HL-60 (cell line): ENCODE results near the gene TJP2.

ENCODE experiments used
- CTCF ChIP-seq: IDR thresholded peaks from one replicate; pipeline ENCODE4 v1.5.1; 2011; ENCODE audit warnings: low read length, control low read depth, inconsistent platforms; ENCODE audit not compliant: insufficient read depth
- GABPA ChIP-seq: IDR thresholded peaks from 2 replicates; pipeline ENCODE4 v1.6.1; 2012; ENCODE audit warnings: low read depth
- POLR2AphosphoS5 ChIP-seq: IDR thresholded peaks from 2 replicates; pipeline ENCODE4 v1.6.1; 2012; ENCODE audit warnings: low read depth
- TF ChIP-seq, protein P1 (sequence below): IDR thresholded peaks from 2 replicates; pipeline ENCODE4 v1.6.1; 2012; ENCODE audit warnings: low read depth; ENCODE audit not compliant: insufficient replicate concordance

GRCh38 chr9:69145144-69145715 is 28.8 kb upstream of the TJP2 start:
- TF ChIP-seq CTCF (no peak), GABPA (no peak), POLR2AphosphoS5 (no peak)
- TF ChIP-seq, protein P1, sequence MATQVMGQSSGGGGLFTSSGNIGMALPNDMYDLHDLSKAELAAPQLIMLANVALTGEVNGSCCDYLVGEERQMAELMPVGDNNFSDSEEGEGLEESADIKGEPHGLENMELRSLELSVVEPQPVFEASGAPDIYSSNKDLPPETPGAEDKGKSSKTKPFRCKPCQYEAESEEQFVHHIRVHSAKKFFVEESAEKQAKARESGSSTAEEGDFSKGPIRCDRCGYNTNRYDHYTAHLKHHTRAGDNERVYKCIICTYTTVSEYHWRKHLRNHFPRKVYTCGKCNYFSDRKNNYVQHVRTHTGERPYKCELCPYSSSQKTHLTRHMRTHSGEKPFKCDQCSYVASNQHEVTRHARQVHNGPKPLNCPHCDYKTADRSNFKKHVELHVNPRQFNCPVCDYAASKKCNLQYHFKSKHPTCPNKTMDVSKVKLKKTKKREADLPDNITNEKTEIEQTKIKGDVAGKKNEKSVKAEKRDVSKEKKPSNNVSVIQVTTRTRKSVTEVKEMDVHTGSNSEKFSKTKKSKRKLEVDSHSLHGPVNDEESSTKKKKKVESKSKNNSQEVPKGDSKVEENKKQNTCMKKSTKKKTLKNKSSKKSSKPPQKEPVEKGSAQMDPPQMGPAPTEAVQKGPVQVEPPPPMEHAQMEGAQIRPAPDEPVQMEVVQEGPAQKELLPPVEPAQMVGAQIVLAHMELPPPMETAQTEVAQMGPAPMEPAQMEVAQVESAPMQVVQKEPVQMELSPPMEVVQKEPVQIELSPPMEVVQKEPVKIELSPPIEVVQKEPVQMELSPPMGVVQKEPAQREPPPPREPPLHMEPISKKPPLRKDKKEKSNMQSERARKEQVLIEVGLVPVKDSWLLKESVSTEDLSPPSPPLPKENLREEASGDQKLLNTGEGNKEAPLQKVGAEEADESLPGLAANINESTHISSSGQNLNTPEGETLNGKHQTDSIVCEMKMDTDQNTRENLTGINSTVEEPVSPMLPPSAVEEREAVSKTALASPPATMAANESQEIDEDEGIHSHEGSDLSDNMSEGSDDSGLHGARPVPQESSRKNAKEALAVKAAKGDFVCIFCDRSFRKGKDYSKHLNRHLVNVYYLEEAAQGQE = no peak
